Uterus (tissue), 2 donors: ENCODE measurements around the gene VWF.

ENCODE experiments used
- CTCF ChIP-seq, 4 experiments: fragments of 200-600 bp in 2 of 4; fragments of 450-650 bp in 2 of 4; sonication (generic) in 2 of 4; IDR thresholded peaks; one replicate each; pipeline ENCODE4 v1.5.1; 2016 to 2019; ENCODE audit warnings: antibody characterized with exemption in 4 of 4, mild to moderate bottlenecking in 2 of 4, moderate library complexity in 1 of 4
- POLR2A ChIP-seq, 2 donors: fragments of 450-650 bp; IDR thresholded peaks; one replicate each; pipeline ENCODE4 v1.6.1; 2016; ENCODE audit warnings: antibody characterized with exemption in 2 of 2, mild to moderate bottlenecking in 1 of 2, moderate library complexity in 1 of 2

- TF ChIP-seq CTCF (IDR thresholded peaks at IDR 0.05) (no peak), POLR2A (IDR thresholded peaks at IDR 0.05) (no peak)
These were observed 91.7 kb downstream of the VWF start for GRCh38 chr12:6032726-6033125.
